Left ventricle myocardium inferior (tissue), 1 donor: ENCODE results near the gene TLCD5. TPM values are rescaled to one million over a fixed set of nuclear protein-coding genes. Genes with fewer than 3 reads are reported as not detected.

Experiments
- DNase-seq: peaks from one replicate; pipeline ENCODE4 v3.0.0-alpha.2; 2020
- H3K27ac ChIP-seq: fragments of 200-600 bp; replicated peaks from 2 replicates; pipeline ENCODE4 v1.8.0; 2021
- H3K27me3 ChIP-seq: fragments of 200-600 bp; 2 replicates; pipeline ENCODE4 v1.8.0; 2021; ENCODE audit warnings: low read depth
- H3K36me3 ChIP-seq: fragments of 200-600 bp; 2 replicates; pipeline ENCODE4 v1.8.0; 2021
- H3K4me1 ChIP-seq: fragments of 200-600 bp; 2 replicates; pipeline ENCODE4 v1.8.0; 2021
- H3K4me3 ChIP-seq: fragments of 200-600 bp; 2 replicates; pipeline ENCODE4 v1.8.0; 2021; ENCODE audit warnings: mild to moderate bottlenecking, moderate library complexity
- H3K9me3 ChIP-seq: fragments of 200-600 bp; replicated peaks from 2 replicates; pipeline ENCODE4 v1.8.0; 2021
- CTCF ChIP-seq: fragments of 200-600 bp; IDR thresholded peaks from 2 replicates; pipeline ENCODE4 v1.8.0; 2021; ENCODE audit warnings: antibody characterized with exemption, mild to moderate bottlenecking, borderline replicate concordance
- intact Hi-C: fragments of 100-400 bp; cut with micrococcal nuclease; formaldehyde crosslinking; loops from one replicate; pipeline ENCODE4 v1.11.0; 2022
- total RNA-seq: library from RNA; stranded (reverse); fragmentation: NEBNext Ultra II Directional; extraction: Animal tissue kit (Norgen Biotek cat#: 25700); gene quantifications from one replicate; pipeline ENCODE4 v1.2.1, GENCODE V29; 2021
- donor health status: DM: no; HTN: yes; CAD: no; lungs with severe emphysema.

Gene TLCD5
- total RNA-seq, 1 donor from 2014 or later: 9.7 TPM

GRCh38 chr11:120302001-120302805, 22.9 kb upstream of the TLCD5 start:
- intact Hi-C loops: loop anchor here (5.0 kb wide), 2 partner anchors 70 to 130 kb away; no protein-coding TSS in a partner anchor

GRCh38 chr11:120303004-120303637, 22.0 kb upstream of the TLCD5 start:
- Histone ChIP-seq H3K27ac (no peak overlapping the region), H3K36me3 (no peaks in the 10 kb centered on the region), H3K27me3 (peaks cover 32% of the 10 kb centered on the region), H3K4me1 (peaks cover 6% of the 10 kb centered on the region), H3K4me3 (no peak overlapping the region), H3K9me3 (no peaks in the 10 kb centered on the region)
- intact Hi-C loops: loop anchor here (5.0 kb wide), 2 partner anchors 71 to 131 kb away; no protein-coding TSS in a partner anchor
- peak; percentile 51 for DNase-seq
- TF ChIP-seq CTCF: peak; percentile 95

More at GRCh38 chr11:120302001-120302805, 22.9 kb upstream of the TLCD5 start:
- H3K27me3 ChIP-seq: peaks cover 40% of the 10 kb centered on the region
- no peak for DNase-seq
- no peak for TF ChIP-seq CTCF
- peaks cover 6% of the 10 kb centered on the region for H3K4me1 ChIP-seq
- no peaks in the 10 kb centered on the region for H3K36me3 ChIP-seq
- H3K27ac ChIP-seq: no peak overlapping the region
- H3K4me3 ChIP-seq: no peak overlapping the region
- no peaks in the 10 kb centered on the region for H3K9me3 ChIP-seq

GRCh38 chr11:120304526-120304925, 20.6 kb upstream of the TLCD5 start:
- DNase-seq: no peak
- Histone ChIP-seq H3K9me3 (no peaks in the 10 kb centered on the region), H3K36me3 (no peaks in the 10 kb centered on the region), H3K27me3 (peaks cover 23% of the 10 kb centered on the region), H3K4me1 (peaks cover 6% of the 10 kb centered on the region), H3K27ac (no peak overlapping the region), H3K4me3 (no peak overlapping the region)
- intact Hi-C loops: loop anchor here (5.0 kb wide), 2 partner anchors 72 to 132 kb away; no protein-coding TSS in a partner anchor
- TF ChIP-seq CTCF: no peak

GRCh38 chr11:120305286-120305685, 19.8 kb upstream of the TLCD5 start:
- no peaks in the 10 kb centered on the region for H3K36me3 ChIP-seq
- intact Hi-C loops: no loop called here
- no peak overlapping the region for H3K27ac ChIP-seq
- peaks cover 20% of the 10 kb centered on the region for H3K27me3 ChIP-seq
- DNase-seq: no peak
- no peaks in the 10 kb centered on the region for H3K9me3 ChIP-seq
- no peak overlapping the region for H3K4me3 ChIP-seq
- no peaks in the 10 kb centered on the region for H3K4me1 ChIP-seq
- no peak for TF ChIP-seq CTCF

- peaks cover 20% of the 10 kb centered on the region for H3K27me3 ChIP-seq
- no peak overlapping the region for H3K27ac ChIP-seq
- no peak overlapping the region for H3K4me3 ChIP-seq
- no peak for DNase-seq
- H3K9me3 ChIP-seq: no peaks in the 10 kb centered on the region
- TF ChIP-seq CTCF: peak; percentile 21
- H3K36me3 ChIP-seq: no peaks in the 10 kb centered on the region
- H3K4me1 ChIP-seq: no peaks in the 10 kb centered on the region
- intact Hi-C loops: no loop called here
Observed at GRCh38 chr11:120306519-120307242, 18.4 kb upstream of the TLCD5 start.
